Measurements from ENCODE around the gene CYP26B1. TPM values are rescaled to one million over a fixed set of nuclear protein-coding genes. Genes with fewer than 3 reads are reported as not detected.

CYP26B1 gene
- total RNA-seq, 1 donor from 2014 or later: 0.17 TPM

DNA sequence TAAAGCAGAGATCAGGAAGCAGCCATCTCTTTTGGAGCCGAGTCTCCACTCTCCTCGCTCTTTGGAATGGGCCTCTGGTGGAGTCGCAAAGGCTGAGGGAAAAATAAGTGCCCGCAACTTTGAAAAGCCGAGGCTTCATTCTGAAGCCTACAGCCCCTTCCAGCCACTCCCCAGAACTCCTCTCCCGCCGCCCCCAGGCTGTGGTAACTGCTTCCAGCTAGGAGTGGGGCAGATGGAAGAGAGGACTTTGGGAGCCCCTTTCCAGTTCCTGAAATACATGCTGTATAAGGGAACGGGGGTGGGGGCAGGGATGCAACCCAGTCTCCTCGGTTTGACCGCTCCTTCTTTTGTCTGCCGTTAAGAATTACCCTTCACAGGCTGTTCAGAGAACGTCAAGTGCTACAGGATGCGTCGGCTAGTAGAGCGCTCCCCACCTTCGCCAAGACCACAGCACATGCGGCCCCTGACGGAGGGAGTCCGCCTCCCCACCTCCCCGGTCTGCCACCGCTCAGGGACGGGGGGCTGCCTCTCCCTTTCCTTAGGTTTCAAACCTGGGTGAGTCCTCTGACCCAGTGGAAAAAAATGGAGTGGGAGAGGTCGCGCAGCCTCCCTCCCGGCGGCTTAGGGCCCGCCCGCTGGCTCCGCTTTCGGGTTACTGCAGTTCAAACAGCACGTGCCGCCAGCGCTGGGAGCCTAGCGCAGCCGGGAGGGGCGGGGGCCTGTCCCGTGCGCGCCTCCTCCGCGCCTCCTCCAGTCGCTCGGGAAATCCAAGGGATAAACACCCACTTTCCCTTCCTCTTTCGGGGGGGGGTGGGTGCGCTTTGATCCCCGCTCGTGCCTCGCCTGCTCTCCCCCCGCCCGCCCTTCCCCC, 4.9 kb downstream of the CYP26B1 start:
- DNase-seq (ENCODE audit: low read depth): no peak
- TF ChIP-seq, protein P1, sequence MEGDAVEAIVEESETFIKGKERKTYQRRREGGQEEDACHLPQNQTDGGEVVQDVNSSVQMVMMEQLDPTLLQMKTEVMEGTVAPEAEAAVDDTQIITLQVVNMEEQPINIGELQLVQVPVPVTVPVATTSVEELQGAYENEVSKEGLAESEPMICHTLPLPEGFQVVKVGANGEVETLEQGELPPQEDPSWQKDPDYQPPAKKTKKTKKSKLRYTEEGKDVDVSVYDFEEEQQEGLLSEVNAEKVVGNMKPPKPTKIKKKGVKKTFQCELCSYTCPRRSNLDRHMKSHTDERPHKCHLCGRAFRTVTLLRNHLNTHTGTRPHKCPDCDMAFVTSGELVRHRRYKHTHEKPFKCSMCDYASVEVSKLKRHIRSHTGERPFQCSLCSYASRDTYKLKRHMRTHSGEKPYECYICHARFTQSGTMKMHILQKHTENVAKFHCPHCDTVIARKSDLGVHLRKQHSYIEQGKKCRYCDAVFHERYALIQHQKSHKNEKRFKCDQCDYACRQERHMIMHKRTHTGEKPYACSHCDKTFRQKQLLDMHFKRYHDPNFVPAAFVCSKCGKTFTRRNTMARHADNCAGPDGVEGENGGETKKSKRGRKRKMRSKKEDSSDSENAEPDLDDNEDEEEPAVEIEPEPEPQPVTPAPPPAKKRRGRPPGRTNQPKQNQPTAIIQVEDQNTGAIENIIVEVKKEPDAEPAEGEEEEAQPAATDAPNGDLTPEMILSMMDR (conservative IDR thresholded peaks at IDR 0.05; ENCODE audit: low read depth, low read length): no peak
- peak overlapping the region; percentile 7 for H3K4me3 ChIP-seq (ENCODE audit: low read depth, low read length)

DNA sequence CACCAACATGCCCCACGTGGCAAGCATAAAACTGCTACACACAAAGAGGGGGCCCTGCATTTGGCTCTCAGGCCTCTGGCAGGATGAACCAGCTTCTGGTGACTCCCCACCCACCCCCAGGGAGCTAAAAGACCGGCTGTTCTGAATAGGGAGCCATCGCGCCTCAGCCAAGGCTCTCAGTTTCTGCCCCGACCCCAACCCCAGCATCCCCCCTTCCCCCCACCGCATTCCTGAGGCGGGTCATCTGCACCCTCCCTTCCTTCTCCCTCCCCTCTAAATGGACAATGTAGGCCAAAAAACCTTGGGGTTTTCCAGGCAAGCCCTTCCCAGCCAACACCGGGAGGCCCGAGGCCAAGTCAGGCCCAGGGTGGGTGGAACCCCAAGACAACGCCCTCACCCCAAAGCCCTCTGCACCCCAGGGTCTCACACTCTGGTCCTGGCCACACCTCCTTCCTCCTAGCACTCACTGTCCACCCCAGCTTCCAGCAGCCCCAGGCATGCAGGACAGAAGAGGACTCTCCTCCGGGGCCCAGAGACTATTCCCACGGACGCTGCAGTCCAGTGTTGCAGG, 5.7 kb downstream of the CYP26B1 start:
- TF ChIP-seq, protein P1 (conservative IDR thresholded peaks at IDR 0.05; ENCODE audit: low read depth, low read length): no peak

DNA sequence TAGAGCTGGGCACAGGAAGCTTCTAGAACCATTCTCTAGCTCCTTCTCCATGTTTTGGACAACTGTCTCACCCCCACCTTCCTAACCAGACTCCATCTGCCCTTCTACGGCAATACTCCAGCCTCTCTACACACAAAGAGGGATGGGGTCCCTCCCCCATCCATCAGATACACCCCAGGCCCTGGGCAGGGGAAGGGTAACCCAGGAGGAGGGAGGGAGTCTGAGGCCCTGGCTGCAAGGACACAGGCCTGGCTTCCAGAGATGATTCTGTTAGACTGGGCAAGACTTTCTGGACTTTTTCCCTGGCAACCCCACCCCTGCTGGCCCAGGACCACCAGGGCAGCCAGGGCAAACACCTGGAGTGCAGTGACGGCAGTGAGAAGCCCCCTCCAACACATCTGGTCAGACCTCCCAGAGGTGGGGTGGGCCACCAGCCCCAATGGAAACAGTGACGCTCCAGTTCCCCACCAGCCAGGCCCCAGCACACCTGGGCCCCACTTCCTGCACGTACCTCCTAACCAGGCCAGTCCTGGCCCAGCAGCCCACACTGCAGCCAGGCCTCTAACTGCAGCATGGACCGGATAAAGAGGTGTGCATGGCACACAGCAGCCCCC, 6.5 kb downstream of the CYP26B1 start:
- DNase-seq (ENCODE audit: low read depth): no peak
- no peak overlapping the region for H3K4me3 ChIP-seq (ENCODE audit: low read depth, low read length)
- TF ChIP-seq, protein P1 (conservative IDR thresholded peaks at IDR 0.05; ENCODE audit: low read depth, low read length): no peak

More for the DNA sequence above, 5.7 kb downstream of the CYP26B1 start:
- DNase-seq (ENCODE audit: low read depth): no peak
- H3K4me3 ChIP-seq (ENCODE audit: low read depth, low read length): no peak overlapping the region

DNA sequence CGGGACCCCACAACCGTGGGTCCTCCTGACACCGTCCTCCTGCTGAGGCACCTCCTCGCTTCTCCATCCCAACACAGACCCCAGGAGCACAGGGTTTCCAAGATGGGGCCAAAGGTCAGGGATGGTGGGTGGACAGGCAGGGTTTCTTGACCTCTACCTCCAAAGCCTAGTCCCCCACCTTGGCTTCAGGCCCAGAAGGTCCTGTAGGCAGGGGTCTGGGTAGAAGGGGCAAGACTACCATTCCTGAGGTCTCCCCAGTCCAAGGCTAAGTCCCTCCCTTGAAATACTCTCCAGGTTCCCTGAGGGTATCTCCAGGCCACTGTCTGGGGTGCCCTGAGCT, 7.1 kb downstream of the CYP26B1 start:
- no peak for DNase-seq (ENCODE audit: low read depth)
- H3K4me3 ChIP-seq (ENCODE audit: low read depth, low read length): no peak overlapping the region
- TF ChIP-seq, protein P1 (conservative IDR thresholded peaks at IDR 0.05; ENCODE audit: low read depth, low read length): no peak

DNA sequence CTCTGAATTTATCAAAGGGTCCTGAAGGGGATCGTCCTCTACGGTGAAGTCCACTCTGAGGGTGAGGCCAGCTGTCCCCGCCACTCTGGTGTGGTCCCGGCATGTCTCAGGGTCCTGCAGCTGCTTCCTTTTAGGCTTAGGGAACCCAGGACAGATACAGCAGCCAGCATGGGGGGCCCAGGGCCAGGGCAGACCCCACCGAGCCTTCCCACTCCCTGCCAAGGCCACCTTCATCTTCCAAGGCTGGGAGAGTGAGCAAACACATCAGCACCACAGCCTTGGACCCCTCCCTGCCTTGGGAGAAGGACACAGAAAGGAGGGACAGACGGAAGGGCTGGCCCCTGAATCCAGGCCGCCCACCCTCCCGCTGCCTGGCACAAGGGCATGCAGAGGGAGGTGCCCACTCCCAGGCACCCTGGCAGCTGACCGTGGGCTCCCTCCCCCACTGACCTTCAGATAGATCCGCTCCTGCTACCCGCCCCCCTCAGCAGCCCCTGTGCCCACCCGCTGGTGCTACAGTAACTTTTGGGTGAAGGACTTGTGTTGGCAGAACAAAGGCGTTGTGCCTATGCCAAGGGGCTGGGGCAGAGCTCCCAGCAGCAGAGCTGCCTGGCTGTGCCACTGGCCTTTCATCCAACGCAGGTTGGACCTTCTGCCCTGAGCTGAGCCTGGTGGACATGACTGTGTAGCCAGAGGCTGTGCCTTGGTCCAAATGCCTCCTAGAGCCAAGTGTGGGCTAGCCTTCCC, 7.6 kb downstream of the CYP26B1 start:
- DNase-seq (ENCODE audit: low read depth): no peak
- TF ChIP-seq, protein P1 (conservative IDR thresholded peaks at IDR 0.05; ENCODE audit: low read depth, low read length): no peak
- H3K4me3 ChIP-seq (ENCODE audit: low read depth, low read length): no peak overlapping the region

DNA sequence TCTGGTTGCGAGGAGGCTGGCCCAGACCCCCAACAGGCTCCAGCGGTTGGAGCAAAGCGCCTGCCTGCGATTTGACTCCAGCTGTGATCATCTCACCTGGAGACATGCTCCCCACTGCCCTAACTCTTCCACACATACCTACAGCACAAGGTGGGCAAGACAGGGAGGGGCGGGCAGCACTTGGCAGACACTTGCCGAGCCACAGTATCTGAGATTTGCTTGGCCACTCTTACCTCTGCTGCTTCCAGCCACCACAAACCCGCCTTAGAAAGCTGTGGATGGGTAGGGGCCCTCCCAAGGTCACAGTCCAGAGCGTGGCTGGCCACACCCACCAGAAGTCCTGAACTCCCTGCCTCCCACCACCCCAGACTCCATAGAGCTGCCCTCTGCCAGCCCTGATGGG, 8.2 kb downstream of the CYP26B1 start:
- no peak overlapping the region for H3K4me3 ChIP-seq (ENCODE audit: low read depth, low read length)
- no peak for DNase-seq (ENCODE audit: low read depth)
- TF ChIP-seq, protein P1 (conservative IDR thresholded peaks at IDR 0.05; ENCODE audit: low read depth, low read length): no peak
